Left ventricle myocardium superior (tissue), 1 donor: ENCODE results near the gene DHCR7. TPM values are rescaled to one million over a fixed set of nuclear protein-coding genes. Genes with fewer than 3 reads are reported as not detected.
A peak's percentile ranks its signal among the peaks of the same experiment; 100 is the strongest.

Experiments
- ATAC-seq: fragments of 200-7000 bp; cut with Tn5 transposase; one replicate; pipeline ENCODE4 v1.9.1; 2020; ENCODE audit warnings: mild to moderate bottlenecking, moderate library complexity
- DNase-seq: peaks from one replicate; pipeline ENCODE4 v3.0.0-alpha.2; 2020
- intact Hi-C: fragments of 100-400 bp; cut with micrococcal nuclease; formaldehyde crosslinking; loops from one replicate; pipeline ENCODE4 v1.11.0; 2022
- total RNA-seq: library from RNA; stranded (reverse); fragmentation: NEBNext Ultra II Directional; extraction: Animal tissue kit (Norgen Biotek cat#: 25700); gene quantifications from one replicate; pipeline ENCODE4 v1.2.1, GENCODE V29; 2021
- donor health status: DM: no; HTN: yes; CAD: no; lungs with severe emphysema.

Gene DHCR7
- total RNA-seq, 1 donor from 2014 or later = 41.3 TPM

- no peak for DNase-seq
- no peak for ATAC-seq
- intact Hi-C loops = no loop called here
These were observed 11.7 kb upstream of the DHCR7 start for GRCh38 chr11:71459767-71460320.

DNA sequence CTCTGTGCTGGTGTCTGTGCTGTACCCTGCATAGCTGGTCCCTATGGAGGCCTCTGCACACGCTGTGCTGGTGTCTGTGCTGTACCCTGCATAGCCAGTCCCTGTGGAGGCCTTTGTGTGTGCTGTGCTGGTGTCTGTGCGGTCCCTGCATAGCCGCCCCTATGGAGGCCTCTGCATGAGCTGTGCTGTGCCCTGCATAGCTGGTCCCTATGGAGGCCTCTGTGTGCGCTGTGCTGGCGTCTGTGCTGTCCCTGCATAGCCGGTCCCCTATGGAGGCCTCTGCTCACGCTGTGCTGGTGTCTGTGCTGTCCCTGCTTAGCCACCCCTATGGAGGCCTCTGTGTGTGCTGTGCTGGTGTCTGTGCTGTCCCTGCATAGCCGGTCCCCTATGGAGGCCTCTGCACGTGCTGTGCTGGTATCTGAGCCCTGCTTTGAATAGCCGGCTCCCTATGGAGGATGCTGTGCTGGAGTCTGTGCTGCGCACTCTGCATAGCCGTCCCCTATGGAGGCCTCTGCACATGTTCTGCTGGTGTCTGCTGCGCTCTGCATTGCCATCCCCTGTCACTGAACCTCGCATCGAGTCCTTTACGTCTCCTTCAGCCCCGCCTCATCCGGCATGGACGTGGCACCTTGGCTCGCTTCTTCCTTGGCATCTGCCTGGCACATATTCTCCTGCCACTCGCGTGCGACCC lies 11.0 kb upstream of the DHCR7 start:
- DNase-seq = no peak
- intact Hi-C loops = no loop called here
- ATAC-seq = no peak

- DNase-seq = no peak
These were observed 10.2 kb upstream of the DHCR7 start for GRCh38 chr11:71458146-71459070.

DNA sequence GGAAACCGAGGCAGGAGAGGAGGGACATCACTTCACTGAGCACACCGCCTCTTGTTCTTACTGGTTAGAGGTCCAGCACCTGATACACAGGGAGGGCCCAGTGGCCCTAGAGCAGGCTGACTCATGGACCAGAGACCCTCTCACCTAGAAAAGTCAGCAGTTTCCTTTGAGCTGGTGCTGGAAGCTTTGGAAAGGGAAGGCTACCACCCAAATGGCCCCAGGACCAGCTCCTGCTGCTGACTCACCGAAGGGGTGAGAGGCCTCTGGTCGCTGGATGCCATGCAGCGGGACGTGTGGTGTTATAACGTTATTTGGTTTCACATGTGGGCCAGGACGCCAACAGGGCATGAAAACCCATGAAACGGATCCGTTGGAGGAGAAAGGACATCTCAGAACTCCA lies 8.6 kb upstream of the DHCR7 start:
- intact Hi-C loops = no loop called here
- DNase-seq (no peak), ATAC-seq (no peak)

More at GRCh38 chr11:71458146-71459070, 10.2 kb upstream of the DHCR7 start:
- no peak for ATAC-seq
- intact Hi-C loops = no loop called here

- intact Hi-C loops = no loop called here
These were observed 8.1 kb upstream of the DHCR7 start for GRCh38 chr11:71456294-71456693.

DNA sequence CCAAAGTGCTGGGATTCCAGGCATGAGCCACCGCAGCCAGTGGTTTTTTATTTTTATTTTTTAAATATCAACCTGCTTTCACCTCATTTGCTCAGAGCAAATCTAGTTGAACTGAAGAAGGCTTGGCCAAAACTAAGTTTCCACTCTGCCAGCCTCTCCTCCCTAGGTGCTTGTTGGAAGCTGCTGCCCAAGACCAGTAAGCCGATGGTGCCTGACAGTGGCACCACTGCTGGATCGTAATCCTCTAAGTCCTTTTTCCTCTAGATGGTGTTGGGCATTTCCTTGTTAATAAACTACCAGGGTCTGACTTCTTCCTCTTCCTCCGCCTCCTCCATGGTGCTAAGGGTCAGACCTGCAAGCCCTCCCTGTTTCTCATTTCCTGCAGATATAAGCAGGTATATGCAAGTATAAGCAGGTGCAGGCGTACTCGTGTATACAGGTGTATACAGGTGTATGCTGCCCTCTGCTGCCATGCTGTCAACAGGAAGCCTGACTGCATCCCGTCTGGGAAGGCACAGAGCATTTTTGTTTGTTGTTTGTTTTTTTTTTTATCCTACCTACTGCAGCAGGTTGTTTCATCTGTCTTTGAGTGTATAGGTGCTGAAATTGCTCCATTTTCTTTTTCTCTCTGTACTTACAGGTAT lies 6.4 kb upstream of the DHCR7 start:
- DNase-seq (no peak), ATAC-seq (no peak)
- intact Hi-C loops = no loop called here

More at GRCh38 chr11:71456294-71456693, 8.1 kb upstream of the DHCR7 start:
- ATAC-seq (no peak), DNase-seq (no peak)

- intact Hi-C loops = no loop called here
- DNase-seq (no peak), ATAC-seq (no peak)
These were observed 5.7 kb upstream of the DHCR7 start for GRCh38 chr11:71453918-71454304.

GRCh38 chr11:71453037-71453917 lies 5.1 kb upstream of the DHCR7 start, which contains the start of gene NADSYN1:
Gene NADSYN1 (plus strand): TSS chr11:71453203. CDS start chr11:71453297, 94 bp downstream.
- DNase-seq (peak; percentile 99), ATAC-seq (peak; percentile 91)
- intact Hi-C loops = no loop called here

DNA sequence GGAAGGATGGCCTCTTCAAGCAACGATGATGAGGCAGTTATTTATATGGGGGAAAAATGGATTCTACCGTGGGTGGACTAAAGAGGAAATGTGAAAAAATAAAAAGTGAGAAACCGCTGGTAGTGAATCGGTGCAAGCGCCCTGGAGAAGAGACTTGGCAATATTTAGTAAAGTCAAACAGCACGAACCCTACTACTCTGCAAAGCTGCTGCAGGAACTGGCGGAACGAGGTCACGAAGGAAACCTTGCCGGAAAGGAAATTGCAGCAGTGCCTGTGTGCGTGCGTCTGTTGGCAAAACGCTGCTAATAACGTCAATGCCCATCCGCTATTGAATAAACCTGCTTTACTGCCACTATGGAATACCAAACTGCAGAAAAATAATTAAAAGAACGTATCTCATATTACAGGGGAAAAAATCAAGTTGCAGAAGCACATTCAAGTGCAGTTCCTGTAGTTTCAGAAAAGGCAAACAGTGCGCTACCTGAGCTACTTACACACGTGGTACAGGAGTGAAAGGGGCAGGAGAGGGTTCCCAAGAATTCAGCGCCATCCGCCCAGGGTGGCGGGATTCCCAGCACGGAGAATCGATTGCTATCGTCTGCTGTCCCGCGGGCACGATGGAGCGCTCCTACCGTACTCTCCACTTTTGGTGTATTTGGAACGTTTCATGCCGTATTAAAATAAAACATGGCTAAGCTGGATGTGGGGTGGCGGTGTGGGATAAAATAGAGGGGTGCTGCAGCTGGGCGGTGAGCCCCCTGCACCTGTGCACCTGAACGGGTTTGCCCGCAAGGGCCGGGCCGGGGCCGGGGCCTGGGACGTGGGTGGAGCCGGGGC lies 4.2 kb upstream of the DHCR7 start:
- no peak for ATAC-seq
- DNase-seq = no peak
- intact Hi-C loops = no loop called here

- intact Hi-C loops = no loop called here
- DNase-seq (no peak), ATAC-seq (no peak)
These were observed 3.5 kb upstream of the DHCR7 start for GRCh38 chr11:71451596-71452198.

DNA sequence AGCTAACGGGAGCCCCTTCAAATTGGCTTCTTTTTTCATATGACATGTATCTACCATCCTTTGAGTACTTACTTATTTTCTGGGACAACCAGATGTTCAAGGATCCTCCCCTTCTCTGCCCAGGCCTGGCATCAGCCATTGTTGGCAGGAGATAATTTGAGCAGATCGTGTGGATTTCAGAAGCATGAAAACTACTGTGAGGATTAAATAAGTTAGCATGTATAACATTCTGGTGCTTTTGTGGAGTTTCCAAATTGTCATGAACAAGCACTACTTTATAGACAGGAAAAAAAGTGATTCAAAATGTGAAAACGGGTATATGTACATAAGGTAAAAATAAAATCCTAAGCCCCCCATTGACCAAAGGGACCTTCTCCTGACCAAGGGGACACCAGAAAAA lies 2.7 kb upstream of the DHCR7 start:
- DNase-seq (no peak), ATAC-seq (no peak)
- intact Hi-C loops = no loop called here

DNA sequence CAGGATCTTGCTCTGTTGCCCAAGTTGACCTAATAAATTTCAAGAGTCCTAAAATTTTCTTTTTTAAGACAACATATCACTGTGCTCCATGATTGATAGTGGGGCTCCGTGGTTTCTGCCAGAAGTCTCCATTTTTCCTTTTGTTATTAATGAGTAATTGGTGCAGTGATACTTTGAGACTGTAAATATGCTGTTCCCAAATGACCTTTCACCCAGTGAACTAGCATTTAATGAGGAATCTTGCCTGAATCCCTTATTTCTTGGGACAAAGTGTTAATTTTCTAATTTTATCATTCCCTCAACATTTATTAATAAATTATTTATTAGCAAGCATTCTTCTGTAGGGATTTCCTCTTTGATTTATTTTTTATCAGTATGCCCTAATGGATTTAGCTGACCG lies 2.3 kb upstream of the DHCR7 start:
- intact Hi-C loops = no loop called here
- ATAC-seq = no peak
- no peak for DNase-seq

DNA sequence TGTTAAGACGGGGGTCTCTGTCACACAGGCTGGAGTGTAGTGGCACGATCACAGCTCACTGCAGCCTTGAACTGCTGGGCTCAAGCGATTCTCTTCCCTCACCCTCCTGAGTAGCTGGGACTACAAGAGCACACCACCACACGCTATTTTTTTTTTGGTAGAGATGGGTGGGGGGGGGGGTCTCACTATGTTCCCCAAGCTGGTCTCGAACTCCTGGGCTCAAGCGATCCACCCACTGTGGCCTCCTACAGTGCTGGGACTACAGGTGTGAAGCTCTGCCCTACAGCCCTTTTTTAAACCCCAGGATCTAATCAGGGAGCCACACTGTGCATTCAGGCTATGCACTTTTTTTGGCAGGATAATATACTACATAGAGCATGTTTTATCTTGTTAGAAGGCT lies 1.4 kb upstream of the DHCR7 start:
- intact Hi-C loops = no loop called here
- no peak for DNase-seq

DNA sequence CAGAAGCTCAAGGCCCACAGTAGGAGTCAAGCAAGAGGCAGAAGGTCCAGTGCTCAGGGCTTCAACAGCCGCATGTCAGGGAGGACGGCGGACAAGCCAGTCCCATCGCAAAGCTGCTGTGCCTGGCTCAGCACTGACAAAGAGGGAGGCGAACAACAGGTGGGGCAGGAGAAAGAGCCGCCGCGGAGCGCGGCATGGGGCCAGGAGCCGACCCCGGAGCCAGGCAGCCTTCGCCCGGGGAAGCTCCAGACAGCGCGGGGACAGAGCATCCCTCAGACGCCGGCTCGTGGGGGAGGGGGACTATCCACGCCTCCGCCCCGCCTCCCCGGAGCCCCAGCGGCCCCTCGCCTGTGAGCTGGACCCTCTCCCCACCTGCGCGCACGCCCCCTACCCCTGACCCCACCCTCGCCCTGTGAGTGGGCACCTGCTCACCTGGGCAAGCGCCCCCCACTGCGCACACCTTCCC lies 369 bp downstream of the DHCR7 start:
- DNase-seq (no peak), ATAC-seq (peak; percentile 38)
- intact Hi-C loops = no loop called here

More for the DNA sequence above, 1.4 kb upstream of the DHCR7 start:
- no peak for ATAC-seq

GRCh38 chr11:71446942-71447688 lies 1.1 kb downstream of the DHCR7 start:
- intact Hi-C loops = no loop called here
- ATAC-seq = no peak
- DNase-seq = no peak

- no peak for ATAC-seq
- intact Hi-C loops = no loop called here
- DNase-seq = no peak
These were observed 2.0 kb downstream of the DHCR7 start for GRCh38 chr11:71446150-71446549.

GRCh38 chr11:71444811-71445210 lies 3.4 kb downstream of the DHCR7 start:
- ATAC-seq (no peak), DNase-seq (no peak)
- intact Hi-C loops = no loop called here
